ENCODE measurements around the gene ATP2C1.
"Not testable (repeated sequence)": the region's sequence is repeated elsewhere in the genome, so short reads cannot be mapped to it uniquely, and the experiment has no call there.

The ATP2C1 gene

GRCh38 chr3:130968221-130968620, 74.3 kb downstream of the ATP2C1 start:
- no peak for TF ChIP-seq CTCF (IDR thresholded peaks at IDR 0.05)
- H2AFZ ChIP-seq: no peak overlapping the region
- H3K4me3 ChIP-seq (ENCODE audit: low read depth, low read length): no peak overlapping the region
- no peaks in the 10 kb centered on the region for H3K27me3 ChIP-seq (ENCODE audit: control insufficient read depth, insufficient read depth, low read length)
- no peaks in the 10 kb centered on the region for H3K36me3 ChIP-seq (ENCODE audit: control insufficient read depth, insufficient read depth, low read length)
- no peaks in the 10 kb centered on the region for H3K79me2 ChIP-seq
- no peaks in the 10 kb centered on the region for H3K9me3 ChIP-seq (ENCODE audit: control insufficient read depth, low read length)
- no peak overlapping the region for H3K27ac ChIP-seq
- H3K4me1 ChIP-seq: no peaks in the 10 kb centered on the region
- no peak overlapping the region for H3K4me2 ChIP-seq (ENCODE audit: low read length)
- H3K9ac ChIP-seq: no peak overlapping the region

- Histone ChIP-seq H2AFZ (no peak overlapping the region), H3K27me3 (ENCODE audit: control insufficient read depth, insufficient read depth, low read length) (no peaks in the 10 kb centered on the region), H3K27ac (no peak overlapping the region), H3K4me1 (no peaks in the 10 kb centered on the region), H3K9me3 (ENCODE audit: control insufficient read depth, low read length) (no peaks in the 10 kb centered on the region), H3K36me3 (ENCODE audit: control insufficient read depth, insufficient read depth, low read length) (no peaks in the 10 kb centered on the region), H3K4me2 (ENCODE audit: low read length) (no peak overlapping the region), H3K4me3 (ENCODE audit: low read depth, low read length) (no peak overlapping the region), H3K9ac (no peak overlapping the region), H3K79me2 (no peaks in the 10 kb centered on the region)
- no peak for TF ChIP-seq CTCF (IDR thresholded peaks at IDR 0.05)
Measured at GRCh38 chr3:130969621-130970020, 75.7 kb downstream of the ATP2C1 start.

DNA sequence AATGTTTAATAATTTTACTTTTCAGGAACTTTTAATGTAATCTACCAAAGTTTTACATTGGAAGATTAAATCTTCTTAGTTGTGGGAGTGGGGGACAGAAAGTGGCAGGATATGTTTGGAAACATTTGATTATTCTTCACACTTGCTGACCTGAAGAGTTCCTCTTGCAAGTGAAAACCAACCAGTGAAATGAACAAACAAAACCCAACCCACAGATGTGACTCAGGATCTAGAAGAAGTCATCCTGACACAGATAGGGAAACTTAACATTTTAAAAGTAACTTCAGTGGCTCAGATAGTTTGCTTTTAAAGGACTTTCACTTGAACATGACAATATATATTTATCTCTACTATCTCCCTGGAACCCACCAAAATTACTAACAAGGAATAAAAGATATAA, 77.3 kb downstream of the ATP2C1 start:
- Histone ChIP-seq H3K9me3 (ENCODE audit: control insufficient read depth, low read length) (no peaks in the 10 kb centered on the region), H3K79me2 (no peaks in the 10 kb centered on the region), H3K36me3 (ENCODE audit: control insufficient read depth, insufficient read depth, low read length) (no peaks in the 10 kb centered on the region)

DNA sequence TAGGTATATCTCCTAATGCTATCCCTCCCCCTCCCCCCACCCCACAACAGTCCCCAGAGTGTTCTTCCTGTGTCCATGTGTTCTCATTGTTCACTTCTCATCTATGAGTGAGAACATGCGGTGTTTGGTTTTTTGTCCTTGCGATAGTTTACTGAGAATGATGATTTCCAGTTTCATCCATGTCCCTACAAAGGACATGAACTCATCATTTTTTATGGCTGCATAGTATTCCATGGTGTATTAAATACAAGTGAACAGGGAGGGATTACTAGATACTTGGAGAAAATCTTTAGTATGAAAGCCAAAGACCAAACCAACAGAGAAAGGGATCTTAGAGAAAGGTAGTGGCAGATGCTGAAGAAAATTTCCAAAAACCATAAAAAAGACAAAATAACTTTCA, 78.7 kb downstream of the ATP2C1 start:
- H3K4me2 ChIP-seq (ENCODE audit: low read length); H3K36me3 ChIP-seq (ENCODE audit: control insufficient read depth, insufficient read depth, low read length); H3K27me3 ChIP-seq (ENCODE audit: control insufficient read depth, insufficient read depth, low read length); H3K79me2 ChIP-seq; H2AFZ ChIP-seq; H3K27ac ChIP-seq; H3K9ac ChIP-seq; H3K4me3 ChIP-seq (ENCODE audit: low read depth, low read length); H3K9me3 ChIP-seq (ENCODE audit: control insufficient read depth, low read length); H3K4me1 ChIP-seq: not testable (repeated sequence)

More for the DNA sequence above, 77.3 kb downstream of the ATP2C1 start:
- H3K4me3 ChIP-seq (ENCODE audit: low read depth, low read length): no peak overlapping the region
- H3K9ac ChIP-seq: no peak overlapping the region
- H3K4me1 ChIP-seq: no peaks in the 10 kb centered on the region
- H3K27ac ChIP-seq: no peak overlapping the region
- H3K4me2 ChIP-seq (ENCODE audit: low read length): no peak overlapping the region
- no peak overlapping the region for H2AFZ ChIP-seq
- H3K27me3 ChIP-seq (ENCODE audit: control insufficient read depth, insufficient read depth, low read length): no peaks in the 10 kb centered on the region
- no peak for TF ChIP-seq CTCF (IDR thresholded peaks at IDR 0.05)

DNA sequence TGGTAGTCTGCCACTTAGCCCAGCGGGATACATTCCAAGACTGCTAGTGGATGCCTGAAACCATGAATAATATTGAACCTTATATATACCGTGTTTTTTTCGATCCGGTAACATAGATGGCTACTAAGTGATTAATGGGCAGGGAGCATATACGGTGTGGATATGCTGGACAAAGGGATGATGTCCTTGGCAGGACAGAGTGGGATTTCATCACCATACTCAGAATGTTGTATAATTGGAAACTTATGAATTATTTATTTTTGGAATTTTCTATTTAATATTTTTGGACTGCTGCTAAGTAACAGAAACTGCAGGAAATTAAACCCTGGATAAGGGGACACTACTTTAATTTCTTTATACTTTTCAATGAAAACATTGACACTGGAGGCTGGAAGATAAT, 79.5 kb downstream of the ATP2C1 start:
- no peak for TF ChIP-seq CTCF (IDR thresholded peaks at IDR 0.05)
- Histone ChIP-seq H3K9ac (no peak overlapping the region), H2AFZ (no peak overlapping the region), H3K79me2 (no peaks in the 10 kb centered on the region), H3K9me3 (ENCODE audit: control insufficient read depth, low read length) (no peaks in the 10 kb centered on the region), H3K4me3 (ENCODE audit: low read depth, low read length) (no peak overlapping the region), H3K27me3 (ENCODE audit: control insufficient read depth, insufficient read depth, low read length) (no peaks in the 10 kb centered on the region), H3K36me3 (ENCODE audit: control insufficient read depth, insufficient read depth, low read length) (no peaks in the 10 kb centered on the region), H3K27ac (no peak overlapping the region), H3K4me2 (ENCODE audit: low read length) (no peak overlapping the region), H3K4me1 (no peaks in the 10 kb centered on the region)
